Effector memory CD8-positive, alpha-beta T cell (primary cell): Measurements from ENCODE around the gene CHPF2.

Source experiments
- ATAC-seq: fragments of 150-1000 bp; cut with Tn5 transposase; replicated peaks from 2 replicates; pipeline ENCODE4 v1.10.0; 2021; ENCODE audit warnings: mild to moderate bottlenecking, moderate library complexity
- DNase-seq, 3 experiments: peaks; one replicate each; pipeline ENCODE4 v3.0.0; 2021
- H3K27ac Mint-ChIP-seq, 2 donors: one replicate each; pipeline ENCODE4 v1.8.0; 2022; ENCODE audit warnings: mild to moderate bottlenecking in 2 of 2, mixed read lengths in 2 of 2, moderate library complexity in 2 of 2
- H3K27me3 Mint-ChIP-seq, 2 donors: one replicate each; pipeline ENCODE4 v1.8.0; 2022; ENCODE audit warnings: mixed read lengths in 2 of 2
- H3K36me3 Mint-ChIP-seq: one replicate; pipeline ENCODE4 v1.8.0; 2022; ENCODE audit warnings: mild to moderate bottlenecking, moderate library complexity, mixed read lengths; ENCODE audit not compliant: insufficient read depth
- H3K4me1 Mint-ChIP-seq, 2 donors: one replicate each; pipeline ENCODE4 v1.8.0; 2022; ENCODE audit warnings: low read depth in 2 of 2, mixed read lengths in 2 of 2
- H3K4me3 Mint-ChIP-seq, 2 donors: one replicate each; pipeline ENCODE4 v1.8.0; 2022; ENCODE audit warnings: mild to moderate bottlenecking in 2 of 2, mixed read lengths in 2 of 2, moderate library complexity in 2 of 2
- H3K9me3 Mint-ChIP-seq, 2 donors: one replicate each; pipeline ENCODE4 v1.8.0; 2022; ENCODE audit warnings: mixed read lengths in 2 of 2

The CHPF2 gene

DNA sequence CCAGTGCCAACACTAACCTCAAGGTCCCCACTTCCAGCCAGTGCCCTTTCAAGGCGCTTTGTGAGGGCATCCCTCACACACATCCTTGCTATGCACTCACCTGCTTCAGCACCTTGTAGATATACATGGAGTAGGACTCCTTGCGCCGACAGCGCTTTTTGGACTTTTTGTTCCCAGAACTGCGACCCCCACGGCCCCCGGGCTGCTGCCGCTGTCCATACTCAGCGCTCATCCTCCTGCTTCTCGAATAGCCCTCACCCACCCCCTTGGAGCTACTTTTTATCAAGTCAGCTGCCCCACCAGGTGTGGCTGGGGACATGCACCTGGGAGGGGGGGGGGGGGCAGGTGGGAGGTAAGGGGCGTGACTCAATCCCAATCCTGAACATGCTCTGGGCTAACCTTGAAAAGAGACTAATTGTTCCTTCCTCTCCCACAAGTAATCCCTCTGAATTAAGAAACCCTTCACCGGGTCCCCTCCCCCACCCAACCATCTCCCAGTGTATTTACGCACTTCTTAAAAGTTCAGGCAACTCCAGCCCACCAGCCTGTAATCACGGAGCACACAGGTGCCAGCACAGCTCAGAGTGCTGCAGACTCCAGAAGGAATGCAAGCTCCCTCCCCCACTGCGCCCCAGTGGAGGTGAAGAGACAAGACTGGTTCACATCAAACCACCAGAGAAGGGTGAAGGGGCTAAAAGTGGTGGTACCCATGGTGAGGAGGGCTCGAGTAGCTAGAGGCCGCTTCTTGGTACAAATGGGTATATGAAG lies 22.0 kb upstream of the CHPF2 start, which contains the start of gene H2BK1:
Gene H2BK1, minus strand, starts transcription at position 402 of the 768 bp plus-strand sequence. Its CDS starts 170 bp downstream, at position 232.
- Mint-ChIP-seq H3K4me3 (no peak within 1 kb of the TSS), H3K4me1 (peaks cover 27 to 39% of the 10 kb centered on the region in 2 donors), H3K27ac (peak within 1 kb of the TSS in 1 of 2 donors; percentile 69), H3K9me3 (no peaks in the 10 kb centered on the region), H3K36me3 (peaks cover 26% of the 10 kb centered on the region), H3K27me3 (no peaks in the 10 kb centered on the region)
- DNase-seq (no peak), ATAC-seq (no peak)

DNA sequence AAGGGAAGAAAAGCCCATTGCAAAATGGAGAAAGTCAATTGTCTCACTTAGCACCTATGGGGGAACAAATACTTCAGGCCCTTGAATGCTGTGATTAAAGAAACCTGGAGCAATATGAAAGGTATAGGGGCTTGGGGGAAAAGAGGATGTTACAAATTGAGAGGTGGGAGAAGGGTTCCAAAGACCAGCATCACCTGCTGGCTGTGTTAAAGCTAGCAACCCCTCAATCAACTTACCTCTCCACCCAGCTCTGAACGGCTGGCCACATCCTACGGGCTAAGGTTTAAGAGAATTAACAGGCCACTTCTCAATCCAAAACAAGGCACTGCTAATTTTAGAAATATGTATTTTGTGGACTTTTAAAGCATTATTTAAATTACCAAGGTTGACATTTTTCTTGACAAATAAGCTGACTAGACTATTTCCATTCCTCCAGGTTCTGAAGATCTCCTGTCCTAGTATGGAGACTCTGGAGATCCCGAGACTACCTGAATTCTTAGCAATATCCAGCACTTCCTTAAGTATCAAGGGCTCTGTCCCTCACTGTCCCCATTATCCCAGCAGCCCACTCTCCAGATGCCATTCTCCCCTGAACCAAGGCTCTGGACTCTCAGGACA lies 21.0 kb upstream of the CHPF2 start:
- H3K4me1 Mint-ChIP-seq = peaks cover 27 to 36% of the 10 kb centered on the region in 2 donors
- DNase-seq (no peak), ATAC-seq (no peak)
- no peaks in the 10 kb centered on the region for H3K27me3 Mint-ChIP-seq
- H3K36me3 Mint-ChIP-seq = peaks cover 35% of the 10 kb centered on the region
- H3K27ac Mint-ChIP-seq = no peak overlapping the region
- H3K4me3 Mint-ChIP-seq = no peak overlapping the region
- no peaks in the 10 kb centered on the region for H3K9me3 Mint-ChIP-seq

DNA sequence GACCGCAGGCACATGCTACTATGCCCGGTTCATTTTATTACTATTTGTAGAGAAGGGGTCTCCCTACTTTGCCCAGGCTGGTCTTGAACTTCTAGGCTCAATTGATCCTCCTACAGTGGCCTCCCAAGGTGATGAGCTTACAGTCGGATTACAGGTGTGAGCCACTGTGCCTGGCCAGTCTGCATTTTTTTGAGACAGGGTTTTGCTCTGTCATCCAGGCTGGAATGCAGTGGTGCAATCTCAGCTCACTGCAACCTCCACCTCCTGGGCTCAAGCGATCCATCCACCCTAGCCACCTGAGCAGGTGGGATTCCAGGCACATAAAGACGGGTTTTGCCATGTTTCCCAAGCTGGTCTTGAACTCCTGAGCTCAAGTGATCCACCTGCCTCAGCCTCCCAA lies 19.7 kb upstream of the CHPF2 start:
- H3K36me3 Mint-ChIP-seq = peaks cover 47% of the 10 kb centered on the region
- H3K27me3 Mint-ChIP-seq = no peaks in the 10 kb centered on the region
- peak overlapping the region in 1 of 2 donors; percentile 35 for H3K27ac Mint-ChIP-seq
- DNase-seq (no peak), ATAC-seq (no peak)
- peaks cover 14 to 25% of the 10 kb centered on the region in 2 donors for H3K4me1 Mint-ChIP-seq
- no peaks in the 10 kb centered on the region for H3K9me3 Mint-ChIP-seq
- H3K4me3 Mint-ChIP-seq = no peak overlapping the region

DNA sequence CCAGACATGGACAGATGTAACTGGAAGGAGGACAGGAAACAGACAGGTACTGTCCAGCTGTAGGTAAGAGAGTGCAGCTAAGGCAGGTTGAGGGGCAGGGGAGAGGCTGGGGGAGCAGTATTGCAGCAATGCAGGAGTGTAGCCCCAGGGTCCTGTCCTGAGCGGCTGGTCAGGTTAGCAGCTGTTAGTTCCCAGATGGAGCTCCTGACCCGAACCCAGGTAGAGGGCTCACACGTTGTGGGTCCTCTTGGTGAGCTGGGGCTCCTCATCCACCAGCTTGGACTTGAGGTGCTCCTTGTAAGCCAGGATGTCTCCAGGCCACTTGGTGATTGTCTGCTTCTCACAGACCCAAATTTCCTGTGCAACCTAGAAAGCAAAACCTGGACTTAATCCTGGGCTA lies 18.5 kb upstream of the CHPF2 start:
- Mint-ChIP-seq H3K27me3 (no peaks in the 10 kb centered on the region), H3K36me3 (peaks cover 59% of the 10 kb centered on the region), H3K27ac (no peak overlapping the region), H3K9me3 (no peaks in the 10 kb centered on the region), H3K4me1 (peaks cover 5 to 14% of the 10 kb centered on the region in 2 donors), H3K4me3 (no peak overlapping the region)
- ATAC-seq (no peak), DNase-seq (no peak)

DNA sequence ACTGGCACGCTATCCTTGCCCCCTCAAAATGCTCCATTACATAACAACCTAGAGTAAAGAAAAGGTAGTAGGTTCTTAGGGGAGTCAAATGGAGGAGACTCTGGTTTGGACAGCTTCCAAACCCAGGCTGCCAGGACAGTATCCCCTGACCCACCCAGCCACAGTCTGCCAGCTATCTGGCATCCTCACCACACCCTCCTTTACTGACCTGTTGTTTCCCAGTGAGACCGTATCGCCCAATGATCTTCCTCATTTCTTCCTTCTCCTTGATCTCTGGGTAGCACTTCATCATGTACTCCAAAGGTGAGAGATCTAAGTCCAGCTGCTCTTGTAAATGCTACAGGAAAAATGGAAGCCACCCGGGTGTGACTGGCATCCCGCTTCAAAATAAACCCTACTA lies 16.9 kb upstream of the CHPF2 start:
- DNase-seq (no peak), ATAC-seq (no peak)
- Mint-ChIP-seq H3K4me3 (no peak overlapping the region), H3K27ac (peak overlapping the region in 1 of 2 donors; percentile 76), H3K9me3 (no peaks in the 10 kb centered on the region), H3K27me3 (no peaks in the 10 kb centered on the region), H3K4me1 (peaks cover 5% of the 10 kb centered on the region in 2 donors), H3K36me3 (peaks cover 74% of the 10 kb centered on the region)

DNA sequence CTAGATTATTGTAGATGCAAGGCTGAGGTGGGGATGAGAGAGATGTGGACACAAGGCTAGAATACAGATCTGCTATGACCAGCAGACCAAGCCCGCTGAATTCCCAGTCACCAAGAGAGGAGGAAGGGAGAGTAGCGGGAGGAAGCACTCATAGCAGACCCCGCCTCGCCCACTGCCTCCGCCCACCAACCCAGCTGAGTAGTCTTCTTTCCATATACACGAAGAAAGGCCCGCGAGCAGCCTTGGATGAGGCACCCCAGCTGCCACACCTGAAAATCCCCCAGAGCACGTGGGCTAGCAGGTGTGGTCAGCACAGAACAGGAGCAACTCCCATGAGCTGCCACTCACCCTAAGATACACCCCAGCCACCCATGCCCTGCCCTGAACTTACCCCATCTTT lies 14.1 kb upstream of the CHPF2 start:
- Mint-ChIP-seq H3K27ac (no peak overlapping the region), H3K36me3 (peaks cover 77% of the 10 kb centered on the region), H3K4me1 (peaks cover 0 to 2% of the 10 kb centered on the region in 2 donors), H3K27me3 (no peaks in the 10 kb centered on the region), H3K4me3 (no peak overlapping the region), H3K9me3 (no peaks in the 10 kb centered on the region)
- ATAC-seq (no peak), DNase-seq (no peak)

DNA sequence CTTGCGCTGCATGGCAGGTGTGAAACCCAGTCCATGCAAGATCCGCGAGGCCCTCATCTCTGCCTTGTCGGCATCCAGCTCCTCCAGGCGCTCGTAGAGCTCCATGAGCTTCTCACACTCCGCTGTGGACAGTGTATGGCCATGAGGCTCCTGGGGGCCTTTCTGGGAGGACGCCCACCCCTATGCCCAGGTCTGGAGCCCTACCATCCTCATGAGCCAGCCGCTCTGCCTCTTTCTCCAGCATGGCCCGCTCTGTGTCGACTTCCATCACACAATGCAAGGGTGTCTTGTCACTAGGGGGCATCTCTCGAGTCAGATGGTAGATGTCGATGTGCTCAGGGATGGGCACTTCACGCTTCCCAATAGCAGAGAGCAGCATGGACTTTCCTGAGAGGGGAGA lies 8.6 kb upstream of the CHPF2 start:
- Mint-ChIP-seq H3K4me3 (no peak overlapping the region), H3K9me3 (no peaks in the 10 kb centered on the region), H3K27me3 (no peaks in the 10 kb centered on the region), H3K27ac (no peak overlapping the region), H3K36me3 (peaks cover 56% of the 10 kb centered on the region), H3K4me1 (peaks cover 25 to 28% of the 10 kb centered on the region in 2 donors)
- DNase-seq = no peak
- ATAC-seq = no peak

DNA sequence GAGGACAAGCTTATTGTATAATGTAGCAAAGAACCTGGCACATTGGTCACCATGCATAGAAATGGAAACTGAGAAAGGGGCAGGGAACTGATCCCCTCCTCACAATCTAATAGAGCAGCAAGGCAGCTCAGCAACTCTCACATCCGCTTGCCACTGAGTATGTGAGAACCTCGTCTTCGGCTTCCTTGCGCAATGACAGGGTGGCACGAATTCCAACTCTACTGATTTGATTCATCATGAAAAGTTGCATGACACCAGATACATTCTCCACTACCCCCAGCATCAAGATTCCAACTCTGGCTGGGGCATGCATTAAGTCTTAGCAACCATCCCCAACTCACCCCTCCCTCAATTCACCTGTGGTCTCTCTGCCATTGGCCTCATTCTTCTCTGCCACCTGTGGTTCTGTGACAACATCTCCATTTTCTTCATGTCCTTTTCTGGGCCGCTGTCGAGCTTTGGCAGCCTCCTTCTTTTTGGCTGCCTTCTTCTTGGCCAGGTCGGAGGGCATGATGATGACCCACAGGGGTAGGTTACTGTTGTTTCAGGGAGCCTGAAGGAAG lies 6.3 kb upstream of the CHPF2 start:
- peaks cover 25 to 26% of the 10 kb centered on the region in 2 donors for H3K4me1 Mint-ChIP-seq
- peaks cover 35% of the 10 kb centered on the region for H3K36me3 Mint-ChIP-seq

DNA sequence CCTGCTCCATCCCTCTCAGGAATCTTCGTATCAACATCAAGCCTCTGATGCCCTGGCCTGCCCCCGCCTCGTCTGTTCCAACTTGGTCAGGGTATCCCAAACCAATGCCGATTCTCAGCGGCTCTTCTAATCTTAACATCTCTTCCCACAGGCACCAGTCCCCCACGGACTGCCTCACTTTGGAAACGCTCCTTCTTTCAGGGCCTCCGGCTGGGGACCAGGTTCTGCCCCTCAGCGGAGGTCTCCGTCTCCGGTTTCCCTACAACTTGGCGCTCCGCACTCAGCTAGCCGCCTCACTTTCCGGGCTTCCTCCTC lies 5.8 kb upstream of the CHPF2 start:
- Mint-ChIP-seq H3K4me3 (peak overlapping the region; percentile 93 to 98), H3K27ac (peak overlapping the region; percentile 96), H3K9me3 (no peaks in the 10 kb centered on the region), H3K36me3 (peaks cover 31% of the 10 kb centered on the region), H3K27me3 (no peaks in the 10 kb centered on the region), H3K4me1 (peaks cover 25 to 28% of the 10 kb centered on the region in 2 donors)
- DNase-seq = no peak
- no peak for ATAC-seq

More for the DNA sequence above, 6.3 kb upstream of the CHPF2 start:
- Mint-ChIP-seq H3K27me3 (no peaks in the 10 kb centered on the region), H3K27ac (peak overlapping the region; percentile 96), H3K9me3 (no peaks in the 10 kb centered on the region), H3K4me3 (peak overlapping the region; percentile 93 to 98)
- ATAC-seq (no peak), DNase-seq (no peak)

DNA sequence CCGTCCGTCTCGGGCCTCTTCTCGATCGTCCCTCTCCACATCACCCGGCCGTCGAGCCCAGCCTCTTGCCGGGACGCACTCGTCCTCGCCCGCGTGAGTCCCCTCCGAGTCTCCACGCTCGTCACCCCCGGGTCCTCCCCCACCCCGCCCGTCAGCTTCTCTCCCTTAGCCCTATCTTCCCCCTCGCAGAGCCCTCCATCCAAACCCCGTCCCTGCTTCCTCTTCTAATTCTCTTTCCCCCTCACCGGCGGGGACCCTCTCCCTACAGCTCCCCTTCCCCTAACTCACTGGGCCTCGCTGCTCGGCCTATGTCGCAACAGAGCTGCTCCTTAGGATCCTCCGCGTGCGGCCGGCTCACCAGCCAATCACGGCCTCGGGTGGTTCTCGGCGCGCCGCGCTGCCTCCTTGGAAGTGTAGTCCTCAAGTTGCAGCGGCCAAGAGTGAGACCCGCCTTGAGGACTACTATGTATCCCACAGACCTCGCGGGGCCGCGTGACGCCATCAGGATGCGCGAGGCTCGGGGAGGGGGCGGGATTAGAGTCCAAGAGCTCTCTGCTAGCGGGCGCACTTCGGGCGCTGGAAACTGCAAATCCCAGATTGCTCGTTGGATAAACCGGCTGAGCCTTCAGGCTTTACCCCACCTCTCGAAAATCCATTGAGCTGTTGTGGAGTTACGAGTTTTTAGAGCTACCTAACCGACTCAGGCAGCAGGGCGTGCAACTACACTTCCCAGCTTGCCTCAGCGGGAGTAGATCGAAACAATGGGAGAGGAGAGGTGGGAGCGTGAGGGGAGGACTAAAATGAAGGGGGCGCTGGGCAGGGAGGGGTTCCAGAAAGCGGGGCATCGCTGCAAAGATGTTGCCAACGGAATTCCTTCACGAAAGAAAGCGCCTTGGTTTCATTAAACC lies 5.2 kb upstream of the CHPF2 start, which contains the start of gene ABCF2:
Gene ABCF2, minus strand, starts transcription at position 331 of the 908 bp plus-strand sequence. CDS start 747 bp downstream, outside the sequence.
- Mint-ChIP-seq H3K4me1 (peaks cover 31 to 34% of the 10 kb centered on the region in 2 donors), H3K9me3 (no peaks in the 10 kb centered on the region), H3K27ac (peak within 1 kb of the TSS; percentile 96), H3K4me3 (peak within 1 kb of the TSS; percentile 93 to 98), H3K36me3 (peaks cover 32% of the 10 kb centered on the region), H3K27me3 (no peaks in the 10 kb centered on the region)
- peak; percentile 96 to 98 (median 97) for DNase-seq
- peak; percentile 99 for ATAC-seq

DNA sequence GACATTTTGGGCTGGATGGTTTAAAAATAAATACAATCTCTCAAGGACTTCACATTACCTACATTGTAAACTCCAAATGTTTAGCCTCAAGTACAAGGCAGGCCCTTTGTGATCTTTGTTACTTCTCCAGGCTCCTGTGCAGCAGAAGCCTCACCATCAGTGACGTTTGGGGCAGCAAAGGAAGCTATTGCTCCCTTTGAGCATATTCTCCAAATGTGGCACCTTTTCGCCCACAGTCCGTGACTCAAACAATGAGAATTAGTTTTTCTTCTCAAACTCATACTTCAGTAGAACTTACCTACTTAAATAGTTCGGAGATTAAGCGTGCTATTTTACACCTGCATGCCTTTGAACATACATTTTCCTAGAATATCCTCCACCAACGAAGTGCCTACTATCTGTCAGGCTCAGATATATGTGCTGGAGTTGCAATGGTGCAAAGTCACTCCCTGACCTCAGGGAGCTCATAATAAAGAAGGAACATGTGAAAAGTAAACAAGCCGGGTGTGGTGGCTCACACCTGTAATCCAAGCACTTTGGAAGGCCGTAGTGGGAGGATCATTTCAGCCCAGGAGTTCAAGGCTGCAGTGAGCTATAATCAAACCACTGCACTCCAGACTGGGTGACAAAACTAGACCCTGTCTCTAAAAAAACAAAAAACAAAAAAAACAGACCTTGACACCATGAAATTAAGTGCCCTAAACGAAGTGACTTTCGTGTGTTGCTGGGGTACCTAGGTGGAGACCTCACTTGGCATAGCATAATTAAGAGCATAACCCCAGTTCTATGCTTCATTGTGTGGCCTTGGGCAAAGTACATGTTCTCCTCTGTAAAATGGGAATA lies 4.0 kb upstream of the CHPF2 start:
- DNase-seq (no peak), ATAC-seq (no peak)
- peak overlapping the region; percentile 93 to 98 for H3K4me3 Mint-ChIP-seq
- peaks cover 36% of the 10 kb centered on the region for H3K36me3 Mint-ChIP-seq
- H3K9me3 Mint-ChIP-seq = no peaks in the 10 kb centered on the region
- peaks cover 37 to 39% of the 10 kb centered on the region in 2 donors for H3K4me1 Mint-ChIP-seq
- no peaks in the 10 kb centered on the region for H3K27me3 Mint-ChIP-seq
- H3K27ac Mint-ChIP-seq = peak overlapping the region; percentile 96

DNA sequence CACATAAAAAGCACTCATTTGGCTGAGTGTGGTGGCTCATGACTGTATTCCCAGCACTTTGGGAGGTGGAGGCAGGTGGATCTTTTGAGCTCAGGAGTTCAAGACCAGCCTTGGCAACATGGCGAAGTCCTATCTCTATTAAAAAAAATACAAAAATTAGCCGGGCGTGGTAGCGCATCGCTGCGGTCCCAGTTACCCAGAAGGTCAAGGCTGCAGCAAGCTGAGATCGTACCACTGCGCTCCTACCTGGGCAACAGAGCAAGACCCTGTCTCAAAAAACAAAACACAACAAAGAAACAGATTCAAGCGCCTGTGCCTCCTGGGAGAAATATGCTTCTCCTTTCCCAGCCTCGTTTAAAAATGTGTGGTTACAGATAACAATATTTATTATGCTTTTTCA lies 3.0 kb upstream of the CHPF2 start:
- H3K27me3 Mint-ChIP-seq = no peaks in the 10 kb centered on the region
- DNase-seq (no peak), ATAC-seq (no peak)
- peaks cover 31% of the 10 kb centered on the region for H3K36me3 Mint-ChIP-seq
- H3K9me3 Mint-ChIP-seq = no peaks in the 10 kb centered on the region
- peaks cover 45 to 47% of the 10 kb centered on the region in 2 donors for H3K4me1 Mint-ChIP-seq
- no peak overlapping the region for H3K4me3 Mint-ChIP-seq
- H3K27ac Mint-ChIP-seq = no peak overlapping the region
